Right kidney (tissue), 1 donor: ENCODE data around the gene FAM120B.
"Not testable (repeated sequence)": the region's sequence is repeated elsewhere in the genome, so short reads cannot be mapped to it uniquely, and the experiment has no call there.

ENCODE experiments used
- DNase-seq: peaks from one replicate; pipeline ENCODE4 v3.0.0-alpha.2; 2016

FAM120B gene

DNA sequence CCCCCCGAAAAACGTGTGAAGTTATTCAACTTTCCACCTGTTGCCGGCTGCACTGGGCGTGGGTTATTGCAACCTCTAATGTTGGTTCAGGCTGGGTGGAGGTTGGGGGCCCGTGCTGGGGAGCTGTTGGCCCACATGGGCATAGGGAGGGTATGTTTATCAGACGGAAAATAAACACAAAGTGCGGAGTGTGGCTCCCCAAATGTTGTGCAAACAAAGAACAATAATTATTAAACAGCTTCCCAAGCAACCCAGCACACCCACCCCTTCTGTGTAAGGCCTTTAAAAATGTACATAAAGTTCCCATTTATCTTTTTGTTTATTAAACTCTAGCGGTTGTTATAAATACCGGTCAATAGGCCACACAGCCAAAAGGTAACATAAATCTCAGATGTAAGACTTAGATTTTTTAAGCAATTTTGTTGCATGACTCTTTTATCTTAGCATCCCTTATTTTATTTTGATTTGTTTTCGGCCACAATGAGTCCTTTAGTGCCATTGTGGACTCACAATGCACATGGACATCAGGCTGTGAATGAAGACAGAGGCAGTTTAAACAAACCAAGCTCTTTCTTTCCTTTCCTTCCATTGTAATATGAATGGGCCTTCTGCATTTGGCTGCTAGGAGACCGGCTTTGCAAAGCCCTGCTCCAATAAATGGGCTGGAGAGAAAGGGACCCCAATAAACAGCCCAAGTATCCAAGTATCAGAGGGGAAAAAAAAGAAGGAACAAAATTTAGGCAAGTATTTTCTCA lies 8.8 kb upstream of the FAM120B start:
- DNase-seq = no peak

DNA sequence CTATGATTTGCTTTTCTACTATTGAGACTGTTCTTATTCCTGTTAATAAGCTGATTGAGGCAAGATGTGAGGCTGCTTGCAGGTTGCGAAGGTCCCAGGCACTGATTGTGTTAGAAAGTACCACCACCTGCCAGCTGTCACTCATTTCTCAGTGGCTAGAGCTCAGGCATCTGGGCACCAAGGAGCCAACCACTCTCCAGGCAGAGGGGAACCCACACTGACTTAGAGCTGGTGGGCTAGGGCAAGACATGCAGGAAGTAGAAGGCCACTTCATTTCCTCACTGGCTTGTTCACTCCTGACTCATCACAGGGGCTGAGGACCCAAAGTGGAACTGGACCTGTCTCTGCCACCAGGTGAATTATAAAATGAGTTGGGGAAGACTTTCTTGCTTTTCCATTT lies 7.9 kb upstream of the FAM120B start:
- no peak for DNase-seq

DNA sequence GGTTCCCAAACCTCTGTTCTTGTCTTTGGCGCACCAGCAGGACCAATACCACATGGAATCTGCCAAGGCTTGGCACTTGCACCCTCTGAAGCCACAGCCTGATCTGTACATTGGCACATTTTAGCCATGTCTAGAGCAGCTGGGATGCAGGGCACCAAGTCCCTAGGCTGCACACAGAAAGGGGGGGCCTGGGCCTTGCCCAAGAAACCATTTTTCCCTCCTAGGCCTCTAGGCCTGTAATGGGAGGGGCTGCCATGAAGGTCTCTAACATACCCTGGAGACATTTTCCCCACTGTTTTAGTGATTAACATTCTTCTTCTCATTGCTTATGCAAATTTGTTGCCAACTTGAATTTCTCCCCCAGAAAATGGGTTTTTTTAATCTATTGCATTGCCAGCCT lies 5.4 kb upstream of the FAM120B start:
- DNase-seq = no peak

DNA sequence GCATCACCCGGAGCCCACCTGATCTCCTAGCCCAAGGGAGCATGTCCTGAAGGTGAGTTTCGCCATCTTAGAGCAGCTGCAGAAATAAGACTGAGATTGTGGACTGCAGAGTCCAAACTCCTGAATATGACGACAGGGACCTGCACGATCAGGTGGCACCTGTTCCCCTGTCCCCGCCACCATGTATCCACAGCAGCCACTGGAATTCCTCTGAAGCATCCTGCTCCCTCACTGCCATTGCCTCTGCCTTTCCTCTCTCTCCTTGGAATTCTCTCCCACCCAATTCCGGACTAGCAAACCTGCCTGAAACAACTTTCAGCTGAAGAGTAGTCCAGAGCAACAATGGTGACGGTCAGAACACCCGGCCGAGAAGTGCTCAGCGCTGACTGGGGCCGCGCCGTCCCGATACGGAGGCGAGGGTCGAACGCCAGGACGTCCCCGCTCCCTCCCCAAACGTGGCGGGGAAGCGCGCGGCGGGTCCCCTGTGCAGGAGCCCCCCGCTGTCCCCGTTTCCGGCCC lies 694 bp upstream of the FAM120B start:
- DNase-seq = no peak

DNA sequence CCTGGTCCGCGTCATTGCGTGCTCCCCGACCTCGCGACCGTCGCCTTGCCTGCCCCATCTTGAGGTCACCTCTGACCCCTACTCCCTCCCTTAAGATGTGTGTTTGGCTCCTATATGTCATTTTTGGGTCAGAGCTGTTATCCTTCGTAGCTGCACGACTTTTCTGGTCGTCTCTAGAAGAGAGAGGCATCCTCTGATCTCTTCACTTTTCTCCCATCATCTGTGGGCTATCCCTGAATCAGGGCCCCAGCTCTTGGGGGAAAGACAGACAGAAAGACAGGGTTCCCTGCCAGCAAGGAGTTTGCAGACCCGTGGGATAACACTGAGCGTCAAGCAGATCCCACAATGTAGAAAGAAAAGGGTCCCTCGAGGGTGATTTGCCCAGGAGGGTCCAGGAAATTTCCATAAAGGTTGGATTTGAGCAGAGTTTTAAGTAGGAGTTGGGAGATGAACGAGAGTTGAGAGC lies 555 bp downstream of the FAM120B start:
- DNase-seq = no peak

DNA sequence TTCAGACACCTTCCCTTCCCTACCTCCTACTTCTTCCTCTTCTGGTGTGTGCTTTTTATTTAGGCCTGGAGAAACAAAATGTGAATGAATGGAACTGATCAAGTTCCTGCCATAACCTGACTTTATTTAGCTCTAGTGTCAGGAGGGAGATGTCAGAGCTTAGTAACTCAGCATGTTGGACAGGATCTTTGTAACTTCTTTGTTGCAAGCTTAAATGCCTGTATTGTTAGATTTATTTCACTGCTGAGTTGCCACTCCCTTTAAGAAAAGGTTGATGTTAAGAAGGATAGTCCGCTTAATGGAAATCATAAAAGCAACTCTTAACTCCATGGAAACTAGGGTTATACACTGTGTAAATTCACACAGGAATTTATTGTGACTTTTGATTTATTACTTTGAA lies 2.2 kb downstream of the FAM120B start:
- DNase-seq = no peak

DNA sequence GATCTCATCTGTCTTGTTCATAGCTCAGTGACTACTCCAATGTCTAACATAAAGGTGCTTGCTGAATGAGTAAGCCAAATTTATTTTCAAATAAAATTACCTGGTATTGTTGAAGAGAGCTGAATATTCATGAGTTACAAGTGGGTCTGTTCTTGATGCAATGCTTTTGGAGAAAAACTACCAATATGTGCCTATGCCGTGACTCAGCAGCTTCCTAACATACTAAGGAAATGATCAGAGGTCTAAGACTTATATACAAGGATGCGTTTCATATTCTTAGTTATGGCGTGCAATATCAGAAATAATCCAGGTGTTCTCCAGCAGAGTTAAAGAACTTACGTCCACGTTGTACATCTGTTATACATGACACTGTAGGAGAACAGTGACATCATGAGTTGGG lies 5.1 kb downstream of the FAM120B start:
- no peak for DNase-seq

DNA sequence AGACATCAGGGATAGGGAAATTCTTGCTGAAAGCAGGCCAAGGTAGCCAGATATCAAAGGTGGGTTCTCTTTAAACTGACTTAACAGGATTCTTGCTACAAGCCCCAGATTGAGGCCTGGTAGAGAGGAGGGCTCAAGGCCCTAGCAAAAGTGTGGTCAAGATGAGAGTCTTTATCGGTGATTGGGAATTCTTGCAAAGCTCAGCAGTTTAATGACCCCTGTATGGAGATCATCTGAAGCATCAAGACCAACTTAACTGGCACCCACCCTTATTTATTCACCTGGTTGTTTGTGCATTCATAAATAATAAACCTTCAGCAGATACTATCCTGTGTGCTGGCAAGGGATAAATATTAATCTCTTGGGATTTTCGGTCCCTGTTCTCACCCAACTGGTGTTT lies 6.3 kb downstream of the FAM120B start:
- no peak for DNase-seq

DNA sequence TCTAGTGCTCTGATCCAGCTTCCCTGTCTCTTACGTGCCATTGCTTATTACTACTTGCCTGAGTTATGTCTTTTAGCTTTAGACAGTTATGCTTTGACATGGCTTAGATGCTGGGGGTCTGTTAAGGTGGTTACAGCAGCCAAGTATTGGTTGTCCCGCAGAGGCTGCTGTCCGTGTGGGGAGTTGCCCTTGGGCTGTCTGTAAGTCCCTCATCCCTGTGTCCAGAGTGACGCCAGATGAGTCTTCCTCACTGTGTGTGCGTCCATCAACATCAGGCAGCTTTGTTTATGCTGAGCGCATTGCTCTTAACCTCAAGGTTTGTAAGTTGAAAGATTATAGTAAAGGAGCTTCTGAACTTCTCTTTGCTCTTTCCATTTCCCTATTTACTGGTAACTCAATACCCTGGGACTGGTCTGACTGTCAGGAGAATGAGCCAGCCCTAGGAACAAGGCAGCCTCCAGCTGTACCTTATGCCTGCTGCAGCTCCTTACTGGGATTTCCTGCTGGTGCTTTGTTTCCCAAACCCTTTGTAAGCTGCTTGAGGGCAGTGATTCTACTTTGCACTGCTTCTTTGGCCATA lies 7.2 kb downstream of the FAM120B start:
- no peak for DNase-seq

DNA sequence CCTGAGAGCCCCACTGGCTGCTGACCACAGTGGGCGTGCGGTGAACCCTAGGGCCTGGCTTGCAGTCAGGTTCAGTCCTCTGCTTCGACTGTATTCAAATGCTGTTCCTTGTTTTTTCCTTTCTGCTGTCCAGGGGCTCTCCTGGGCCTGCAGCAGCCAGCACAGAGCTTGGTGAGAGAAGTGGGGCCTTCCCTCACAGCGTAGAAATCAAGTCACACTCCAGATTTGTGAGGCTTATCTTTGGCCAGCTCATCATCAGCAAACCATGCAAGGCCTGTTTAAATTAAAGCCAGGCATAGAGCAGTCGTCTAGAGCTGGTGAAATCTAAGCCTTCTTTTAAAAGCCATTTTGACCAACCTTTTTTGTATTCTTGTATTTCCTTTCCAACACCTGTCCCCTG lies 8.4 kb downstream of the FAM120B start:
- DNase-seq = no peak

DNA sequence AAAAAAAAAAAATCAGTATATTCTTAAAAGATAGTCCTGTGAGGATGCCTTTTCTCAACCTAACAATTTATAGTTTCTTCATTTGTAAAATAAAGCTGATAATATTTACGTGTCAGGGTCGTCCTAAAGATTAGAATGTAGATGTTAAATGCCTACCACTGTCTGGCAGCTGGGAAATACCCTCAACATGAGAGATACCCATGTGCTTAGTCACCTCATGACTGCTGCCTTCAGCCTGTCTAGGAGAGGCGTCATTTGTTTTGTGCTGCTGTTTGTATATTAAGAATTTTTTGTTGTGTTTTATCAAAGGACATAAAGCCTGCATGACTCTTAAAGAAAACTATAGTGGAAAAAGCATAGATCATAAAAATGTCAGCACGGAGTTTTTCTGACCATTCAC lies 9.5 kb downstream of the FAM120B start:
- no peak for DNase-seq

DNA sequence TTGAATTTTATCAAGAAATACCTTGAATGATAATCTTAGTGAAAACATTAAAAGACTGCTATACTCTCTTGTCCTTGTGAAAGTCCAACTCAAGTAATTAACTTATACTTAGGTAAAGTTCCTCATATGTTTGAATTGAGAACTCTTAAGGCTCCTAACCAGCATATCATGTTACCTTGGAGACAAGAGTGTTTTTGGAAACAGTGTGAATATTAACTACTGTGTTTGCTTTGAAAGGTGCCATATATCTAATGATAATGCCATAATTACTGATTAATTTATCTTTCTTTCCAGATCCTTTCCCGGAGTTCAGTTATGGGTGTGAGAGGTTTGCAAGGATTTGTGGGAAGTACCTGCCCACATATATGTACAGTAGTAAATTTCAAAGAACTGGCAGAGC lies 10.5 kb downstream of the FAM120B start:
- no peak for DNase-seq

DNA sequence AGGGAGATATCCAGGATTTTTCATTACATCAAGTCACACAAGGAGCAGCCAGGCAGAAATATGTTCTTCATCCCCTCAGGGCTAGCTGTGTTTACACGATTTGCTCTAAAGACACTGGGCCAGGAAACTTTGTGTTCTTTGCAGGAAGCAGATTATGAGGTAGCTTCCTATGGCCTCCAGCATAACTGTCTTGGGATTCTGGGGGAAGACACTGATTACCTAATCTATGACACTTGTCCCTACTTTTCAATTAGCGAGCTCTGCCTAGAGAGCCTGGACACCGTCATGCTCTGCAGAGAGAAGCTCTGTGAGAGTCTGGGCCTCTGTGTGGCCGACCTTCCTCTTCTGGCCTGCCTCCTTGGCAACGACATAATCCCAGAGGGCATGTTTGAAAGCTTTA lies 11.2 kb downstream of the FAM120B start:
- no peak for DNase-seq

DNA sequence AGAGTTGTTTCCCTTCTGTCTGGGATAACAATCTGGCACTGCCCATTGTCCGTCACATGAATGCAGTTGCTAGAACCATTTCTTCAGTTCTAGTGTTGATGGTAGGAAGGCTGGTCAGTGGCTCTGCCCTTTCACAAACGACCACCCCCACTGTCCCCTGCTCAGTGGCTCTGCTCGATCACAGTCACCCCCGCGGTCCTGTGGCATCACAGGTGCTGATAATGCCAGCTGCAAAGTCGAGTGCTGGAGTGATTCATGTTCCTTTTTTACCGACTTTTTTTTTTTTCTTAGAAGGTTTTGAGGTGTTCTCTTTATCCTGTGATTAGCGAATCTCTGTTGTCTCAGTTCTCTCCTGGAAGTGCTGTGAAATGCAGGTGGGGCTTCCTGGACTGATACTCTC lies 22.8 kb downstream of the FAM120B start:
- no peak for DNase-seq

DNA sequence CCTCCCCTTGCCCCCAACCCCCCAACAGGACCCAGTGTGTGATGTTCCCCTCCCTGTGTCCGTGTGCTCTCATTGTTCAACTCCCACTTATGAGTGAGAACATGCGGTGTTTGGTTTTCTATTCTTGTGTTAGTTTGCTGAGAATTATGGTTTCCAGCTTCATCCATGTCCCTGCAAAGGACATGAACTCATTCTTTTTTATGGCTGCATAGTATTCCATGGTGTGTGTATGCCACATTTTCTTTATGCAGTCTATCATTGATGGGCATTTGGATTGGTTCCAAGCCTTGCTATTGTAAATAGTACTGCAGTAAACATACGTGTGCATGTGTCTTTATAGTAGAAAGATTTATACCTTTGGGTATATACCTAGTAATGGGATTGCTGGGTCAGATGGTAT lies 28.6 kb downstream of the FAM120B start:
- not testable (repeated sequence) for DNase-seq

DNA sequence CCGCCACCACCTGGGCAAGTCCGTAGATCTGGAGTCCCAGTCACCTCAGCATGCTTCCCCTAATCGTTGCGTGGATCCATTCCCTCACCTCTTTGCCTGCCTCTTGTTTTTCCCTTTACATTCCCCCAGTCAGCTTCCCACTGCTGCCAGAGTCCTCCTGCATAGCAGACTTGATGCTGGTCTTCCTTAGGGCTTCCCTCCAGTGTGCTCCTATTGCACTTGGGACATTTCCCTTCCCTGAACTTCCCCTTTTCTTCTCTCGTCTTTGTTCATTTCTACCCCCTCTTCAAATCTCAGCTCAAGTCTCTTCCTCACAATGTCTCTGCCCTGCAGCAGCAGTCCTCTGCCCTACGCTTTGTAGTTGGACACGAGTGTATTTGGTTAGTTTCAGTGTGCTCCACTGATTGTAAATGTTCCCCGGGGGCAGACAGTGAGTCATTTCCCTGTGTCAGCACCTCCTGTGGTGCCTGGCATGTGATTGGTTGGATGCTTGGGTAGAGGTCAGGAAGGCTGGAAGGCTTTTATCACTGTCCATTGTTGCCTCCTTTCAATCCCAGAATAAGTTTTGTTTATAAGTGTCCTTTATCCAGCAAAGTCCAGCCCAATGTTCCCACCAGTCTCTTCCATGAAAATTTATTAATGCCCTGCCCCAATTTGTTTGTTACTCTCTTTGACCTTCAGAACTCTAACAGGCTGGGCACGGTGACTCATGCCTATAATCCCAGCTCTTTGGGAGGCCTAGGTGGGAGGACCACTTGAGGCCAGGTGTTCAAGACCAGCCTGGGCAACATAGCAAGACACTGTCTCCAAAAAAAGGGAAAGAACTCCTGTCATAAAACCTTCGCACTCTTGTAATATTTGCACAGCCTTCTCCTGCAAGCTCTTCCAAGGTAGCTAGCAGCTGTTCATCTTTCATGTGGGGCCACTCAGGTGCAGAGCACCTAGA lies 38.3 kb downstream of the FAM120B start:
- no peak for DNase-seq

DNA sequence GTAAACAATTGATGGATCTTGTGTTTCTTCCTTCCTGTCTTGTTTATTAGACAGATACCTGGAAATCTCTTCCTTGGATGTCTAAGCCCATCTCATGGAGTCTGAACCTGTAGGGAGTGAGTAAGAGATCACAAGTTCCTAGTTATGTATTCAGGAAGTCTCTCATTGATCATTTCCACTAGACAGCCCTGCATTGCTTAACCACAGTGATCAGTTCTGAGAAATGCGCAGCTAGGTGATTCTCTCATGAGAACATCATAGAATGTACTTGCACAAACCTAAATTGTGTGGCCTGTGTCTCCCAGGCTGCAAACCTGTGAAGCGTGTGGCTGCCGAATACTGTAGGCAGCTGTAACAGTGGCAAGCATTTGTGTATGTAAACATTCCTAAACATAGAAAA lies 39.1 kb downstream of the FAM120B start:
- no peak for DNase-seq

DNA sequence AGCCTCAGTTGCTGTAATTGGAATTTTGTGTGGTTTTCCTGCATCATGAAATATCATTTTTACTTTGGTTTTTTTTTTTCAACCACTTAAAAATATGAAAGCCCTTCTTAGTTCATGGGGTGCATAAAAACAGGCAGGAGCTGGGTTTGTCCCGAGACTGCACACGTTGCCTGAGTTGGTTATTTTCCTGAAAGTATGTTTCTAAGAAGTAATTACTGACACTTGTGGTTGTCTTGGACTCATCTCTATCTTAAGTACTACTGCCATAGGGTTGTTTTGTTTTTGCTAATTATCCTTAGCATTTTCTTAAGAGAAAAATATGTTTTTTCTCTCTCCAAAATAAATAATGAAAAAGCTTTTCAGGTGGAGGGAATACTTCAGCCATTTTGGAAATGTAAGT lies 40.1 kb downstream of the FAM120B start:
- DNase-seq = no peak

DNA sequence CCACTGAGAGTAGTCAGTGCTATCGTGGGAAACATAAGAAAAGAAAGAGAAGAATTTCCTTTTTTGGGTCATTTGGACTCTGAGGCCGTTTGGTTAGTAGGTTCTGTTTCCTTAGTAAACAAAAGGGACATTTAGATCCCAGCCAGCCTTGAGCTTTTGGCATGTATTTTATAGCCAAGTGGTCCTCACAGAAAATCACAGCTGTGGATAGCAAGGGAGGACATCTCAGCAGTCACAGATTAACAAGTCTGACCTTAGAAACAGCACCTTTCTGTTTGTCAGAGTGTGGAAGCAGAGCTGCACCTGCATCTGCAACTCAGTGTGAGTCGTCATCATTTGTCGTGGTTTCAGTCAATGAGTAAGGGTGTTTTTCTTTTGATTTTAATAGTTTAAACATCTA lies 40.5 kb downstream of the FAM120B start:
- no peak for DNase-seq

DNA sequence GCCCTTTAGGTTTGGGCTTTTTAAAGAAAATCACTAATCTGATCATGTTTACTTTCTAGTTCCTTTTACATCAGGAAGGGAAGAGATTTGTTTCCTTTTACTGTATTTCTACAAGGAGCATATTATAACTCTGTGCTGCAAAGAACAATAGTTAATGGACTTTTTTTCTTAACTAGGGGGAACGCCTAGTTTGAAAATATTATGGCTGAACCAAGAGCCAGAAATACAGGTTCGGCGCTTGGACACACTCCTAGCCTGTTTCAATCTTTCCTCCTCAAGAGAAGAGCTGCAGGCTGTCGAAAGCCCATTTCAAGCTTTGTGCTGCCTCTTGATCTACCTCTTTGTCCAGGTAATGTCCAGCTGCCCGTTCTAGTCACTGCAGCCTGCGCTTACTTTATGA lies 41.4 kb downstream of the FAM120B start:
- no peak for DNase-seq

DNA sequence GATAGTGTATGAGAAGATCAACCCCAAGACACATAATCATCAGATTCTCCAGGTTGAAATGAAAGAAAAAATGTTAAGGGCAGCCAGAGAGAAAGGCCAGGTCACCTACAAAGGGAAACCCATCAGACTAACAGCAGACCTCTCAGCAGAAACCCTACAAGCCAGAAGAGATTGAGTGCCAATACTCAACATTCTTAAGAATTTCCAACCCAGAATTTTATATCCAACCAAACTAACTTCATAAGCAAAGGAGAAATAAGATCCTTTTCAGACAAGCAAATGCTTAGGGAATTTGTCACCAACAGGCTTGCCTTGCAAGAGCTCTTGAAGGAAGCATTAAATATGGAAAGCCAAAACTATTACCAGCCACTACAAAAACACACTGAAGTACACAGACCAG lies 44.9 kb downstream of the FAM120B start:
- DNase-seq = not testable (repeated sequence)

DNA sequence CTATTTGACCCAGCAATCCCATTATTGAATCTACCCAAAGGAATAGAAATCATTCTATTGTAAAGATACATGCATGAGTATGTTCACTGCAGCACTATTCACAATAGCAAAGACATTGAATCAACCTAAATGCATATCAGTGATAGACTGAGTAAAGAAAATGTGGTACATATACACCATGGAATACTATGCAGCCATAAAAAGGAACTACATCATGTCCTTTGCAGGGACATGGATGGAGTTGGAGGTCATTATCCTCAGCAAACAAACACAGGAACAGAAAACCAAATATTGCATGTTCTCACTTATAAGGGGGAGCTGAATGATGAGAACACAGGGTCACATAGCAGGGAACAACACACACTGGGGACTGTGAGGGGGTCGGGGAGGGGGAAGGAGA lies 48.6 kb downstream of the FAM120B start:
- DNase-seq = not testable (repeated sequence)

DNA sequence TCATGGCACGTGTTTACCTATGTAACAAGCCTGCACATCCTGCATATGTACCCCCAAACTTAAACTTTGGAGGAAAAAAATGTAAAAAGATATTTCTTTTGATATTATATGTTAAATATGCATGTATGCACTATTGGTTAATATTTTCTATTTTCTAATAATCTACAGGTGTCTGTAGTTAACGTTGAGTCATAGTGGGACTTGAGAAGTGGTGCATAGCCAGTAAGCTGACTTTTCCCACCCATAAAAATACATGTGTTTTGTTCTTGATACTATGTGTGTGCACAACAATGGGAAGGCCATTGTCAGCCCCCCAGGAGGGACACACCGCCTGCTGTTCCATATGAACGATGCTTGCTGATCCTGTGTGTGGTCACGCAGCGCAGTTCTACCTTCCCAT lies 49.1 kb downstream of the FAM120B start:
- no peak for DNase-seq
